Measurements from ENCODE around the gene MMRN2.
"Not testable (repeated sequence)": the region's sequence is repeated elsewhere in the genome, so short reads cannot be mapped to it uniquely, and the experiment has no call there.

MMRN2 gene

DNA sequence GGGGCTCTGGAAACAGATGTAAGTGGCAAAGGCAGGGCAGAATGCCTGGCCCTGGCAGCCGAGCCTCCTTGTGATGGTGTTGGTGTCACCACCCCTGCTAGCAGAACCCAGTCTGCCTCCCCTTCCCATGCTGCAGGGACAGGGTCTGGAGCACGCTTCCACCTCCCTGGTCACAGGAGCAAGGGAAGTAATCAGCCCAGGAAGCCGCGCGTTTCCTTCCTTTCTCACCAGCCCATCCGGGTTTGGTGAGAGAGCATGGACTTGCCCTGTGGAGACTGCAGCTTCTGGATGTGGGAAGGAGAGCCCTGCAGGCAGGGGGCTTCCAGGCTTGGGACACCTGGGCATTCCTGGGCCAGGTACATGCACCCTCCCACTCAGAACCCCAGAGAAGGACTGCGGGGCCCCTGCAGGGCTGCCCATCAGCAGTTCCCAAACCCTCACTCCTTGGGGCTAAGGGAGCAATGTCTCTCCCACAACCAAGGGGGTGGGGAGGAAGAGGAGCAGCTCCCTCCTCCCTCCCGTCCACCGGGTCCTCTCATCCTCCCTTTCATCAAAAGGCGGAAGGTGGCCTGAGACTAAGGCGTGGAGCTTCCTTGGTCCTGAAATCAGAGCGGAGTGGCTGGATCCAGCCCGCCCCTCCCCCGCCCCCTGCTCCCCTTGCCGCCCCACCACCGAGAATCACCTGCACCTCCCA lies 1.8 kb downstream of the MMRN2 start:
- DNase-seq, result no peak

DNA sequence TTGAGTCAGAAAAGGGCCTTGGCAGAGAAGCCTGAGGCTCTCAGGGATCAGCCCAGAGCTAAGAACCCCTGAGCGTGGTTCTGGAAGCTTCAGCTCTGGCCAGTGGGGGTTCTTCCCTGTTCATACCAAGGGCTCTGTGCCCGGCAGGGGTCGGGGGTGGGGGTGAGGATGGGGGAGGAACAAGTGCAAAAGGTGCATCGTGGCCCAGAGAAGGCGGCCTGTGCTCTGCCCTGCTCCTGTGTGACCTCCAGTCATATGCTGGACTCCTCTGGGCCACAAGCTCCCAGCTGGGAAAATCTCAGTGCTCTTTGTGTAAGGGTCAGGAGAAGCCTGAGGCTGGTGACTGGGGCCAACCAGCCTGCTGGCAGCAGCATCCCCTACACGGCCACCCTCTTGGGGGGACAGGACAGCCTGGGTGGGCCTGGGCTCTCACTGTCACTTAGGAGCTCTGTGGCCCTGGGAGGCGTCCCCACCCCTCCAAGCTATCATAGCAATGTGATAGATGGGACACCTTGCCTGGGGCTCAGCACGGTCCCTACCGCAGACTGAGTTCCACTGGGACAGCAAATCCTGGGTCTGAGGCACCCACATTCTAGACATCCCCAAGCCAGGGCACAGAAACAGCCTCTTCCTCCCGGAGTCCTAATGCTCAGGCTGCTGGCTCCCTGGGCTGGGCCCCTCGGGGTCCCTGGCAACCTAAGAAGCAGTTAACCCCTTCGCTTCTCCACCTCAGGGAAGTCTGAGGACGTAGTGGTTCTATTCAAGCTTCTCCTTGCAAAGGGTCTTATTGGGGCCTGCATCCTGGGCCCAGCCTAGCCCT lies 2.5 kb downstream of the MMRN2 start:
- DNase-seq, result no peak

DNA sequence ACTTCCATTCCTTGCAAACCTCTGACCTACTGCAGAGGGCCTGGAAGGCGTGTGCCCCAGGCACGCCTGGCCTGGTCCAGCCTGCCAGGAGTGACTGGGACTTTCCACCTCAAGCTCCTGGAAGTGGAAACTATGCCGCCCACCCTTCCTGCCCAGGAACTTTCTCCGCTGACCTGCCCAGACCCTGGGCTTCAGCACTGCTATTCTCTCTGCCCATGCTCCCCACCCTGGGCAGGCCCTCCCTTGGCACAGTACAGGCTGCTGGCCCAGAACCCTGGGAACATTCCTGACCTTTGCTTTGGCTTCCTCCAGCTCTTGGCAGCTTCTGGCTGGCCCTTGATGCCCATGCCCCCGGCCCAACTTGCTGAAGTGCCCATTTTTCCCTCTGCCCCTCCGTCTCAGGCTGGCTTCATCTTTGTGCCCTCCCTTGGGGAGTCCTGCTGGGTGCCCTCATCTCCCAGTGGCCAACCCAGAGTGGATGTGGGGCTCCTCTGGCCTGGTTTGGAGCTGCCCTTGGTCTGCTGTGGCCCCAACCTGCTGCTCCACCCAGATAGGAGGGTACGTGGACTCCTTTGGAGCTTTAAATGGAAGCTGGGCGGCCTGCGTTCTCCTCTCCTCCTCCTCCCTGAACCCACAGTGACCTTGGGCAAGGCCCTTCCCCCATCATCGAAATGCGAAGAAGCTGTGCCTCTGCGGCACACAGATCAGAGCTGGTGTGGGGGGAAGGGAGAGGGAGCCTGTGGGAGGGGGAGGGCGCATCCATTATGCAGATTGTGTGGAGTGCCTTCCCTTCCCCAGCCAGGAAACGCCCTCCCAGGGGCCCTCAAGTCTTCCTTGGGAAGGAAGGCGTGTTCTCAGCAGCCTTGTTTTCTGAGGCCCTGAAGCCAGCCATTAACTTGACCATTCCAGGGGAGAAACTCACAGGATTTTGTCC lies 3.4 kb downstream of the MMRN2 start:
- DNase-seq, result no peak

DNA sequence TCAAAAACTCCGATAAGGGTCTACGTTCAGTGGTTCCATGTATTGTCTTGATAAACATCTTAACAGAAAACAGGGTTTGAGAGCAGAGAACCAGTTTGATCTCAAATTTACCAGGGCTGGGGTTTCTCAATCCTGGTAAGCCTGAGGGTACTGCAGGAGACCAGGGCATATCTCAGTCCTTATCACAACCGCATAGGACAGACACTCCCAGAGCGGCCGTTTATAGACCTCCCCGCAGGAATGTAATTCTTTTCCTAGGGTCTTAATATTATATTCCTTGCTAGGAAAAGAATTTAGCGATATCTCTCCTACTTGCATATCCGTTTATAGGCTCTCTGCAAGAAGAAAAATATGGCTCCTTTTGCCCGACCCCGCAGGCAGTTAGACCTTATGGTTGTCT lies 4.7 kb downstream of the MMRN2 start:
- DNase-seq, result not testable (repeated sequence)

DNA sequence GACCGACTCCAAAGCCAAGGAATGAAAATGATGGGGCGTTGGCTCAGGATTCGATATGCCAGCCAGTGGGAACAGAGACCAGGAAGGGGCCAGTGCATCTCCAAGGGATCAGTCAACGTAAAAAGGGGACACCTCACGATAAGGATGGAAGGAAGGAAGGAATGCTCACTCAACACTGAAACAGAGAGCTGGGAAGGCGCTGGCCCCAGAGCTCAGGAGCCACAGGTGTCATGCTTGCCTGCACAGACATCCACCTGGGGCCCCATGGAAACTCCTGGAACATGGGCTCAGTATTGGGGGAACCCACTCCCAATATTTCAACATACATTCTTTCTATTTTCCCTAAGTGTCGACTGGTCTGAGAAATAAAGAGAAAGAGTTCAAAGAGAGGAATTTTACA lies 5.3 kb downstream of the MMRN2 start:
- no peak for DNase-seq

DNA sequence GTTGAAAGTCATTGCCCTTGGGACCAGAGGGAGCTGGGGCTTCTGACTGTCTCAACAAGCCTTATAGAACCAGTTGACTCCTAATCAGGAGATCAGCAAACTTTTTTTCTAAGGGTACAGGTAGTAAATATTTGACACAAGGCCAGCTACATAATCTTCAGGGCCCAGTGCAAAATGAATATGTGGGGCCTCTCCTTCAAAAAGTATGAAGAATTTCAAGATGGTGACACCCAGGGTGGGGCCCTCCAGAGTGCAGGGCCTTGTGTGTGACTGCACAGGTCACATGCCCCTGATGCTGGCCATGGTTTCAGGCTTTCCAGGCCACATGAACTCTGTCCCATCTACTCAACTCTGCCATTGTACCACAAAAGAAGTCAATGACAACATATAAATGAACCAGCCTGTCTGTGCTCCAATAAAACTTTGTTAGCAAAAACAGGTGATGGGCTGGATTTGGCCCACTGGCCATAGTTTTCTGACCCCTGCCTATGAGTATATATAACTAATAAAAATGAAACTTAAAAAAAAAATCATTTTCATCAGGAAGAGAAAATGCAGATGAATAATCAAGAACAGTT lies 6.1 kb downstream of the MMRN2 start:
- no peak for DNase-seq

DNA sequence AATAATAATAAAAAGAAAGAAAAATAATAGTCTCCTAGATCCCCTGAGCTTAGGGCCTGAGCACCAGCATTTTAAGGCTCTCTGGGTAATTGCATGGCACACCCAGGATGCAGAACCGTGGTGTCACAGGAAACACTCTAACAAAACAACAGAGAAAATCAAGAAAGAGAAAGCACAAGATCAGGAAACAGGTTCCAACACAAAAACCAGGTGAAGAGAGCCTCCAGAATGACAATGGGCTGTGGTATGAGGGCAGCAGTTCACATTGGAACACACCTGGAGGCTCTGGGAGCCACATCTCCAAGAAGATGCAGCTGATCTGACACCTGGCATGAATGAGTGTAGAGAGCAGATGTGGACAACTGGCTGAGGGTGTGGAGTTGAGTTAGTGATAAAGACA lies 7.1 kb downstream of the MMRN2 start:
- DNase-seq, result no peak

DNA sequence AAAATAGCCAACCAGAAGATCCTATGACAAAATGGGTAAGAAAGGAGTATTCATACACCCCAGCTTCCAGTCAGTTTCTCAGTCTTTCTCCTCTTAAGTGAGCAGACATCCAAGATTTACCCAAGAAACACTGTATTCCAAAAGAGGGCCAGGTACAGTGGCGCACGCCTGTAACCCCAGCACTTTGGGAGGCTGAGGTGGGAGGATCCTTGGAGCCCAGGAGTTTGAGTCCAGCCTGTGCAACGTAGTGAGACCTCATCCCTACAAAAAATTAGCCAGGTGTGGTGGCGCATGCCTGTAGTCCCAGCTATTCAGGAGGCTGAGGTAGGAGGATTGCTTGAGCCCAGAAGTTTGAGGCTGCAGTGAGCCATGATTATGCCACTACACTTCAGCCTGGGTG lies 9.6 kb downstream of the MMRN2 start:
- not testable (repeated sequence) for DNase-seq

DNA sequence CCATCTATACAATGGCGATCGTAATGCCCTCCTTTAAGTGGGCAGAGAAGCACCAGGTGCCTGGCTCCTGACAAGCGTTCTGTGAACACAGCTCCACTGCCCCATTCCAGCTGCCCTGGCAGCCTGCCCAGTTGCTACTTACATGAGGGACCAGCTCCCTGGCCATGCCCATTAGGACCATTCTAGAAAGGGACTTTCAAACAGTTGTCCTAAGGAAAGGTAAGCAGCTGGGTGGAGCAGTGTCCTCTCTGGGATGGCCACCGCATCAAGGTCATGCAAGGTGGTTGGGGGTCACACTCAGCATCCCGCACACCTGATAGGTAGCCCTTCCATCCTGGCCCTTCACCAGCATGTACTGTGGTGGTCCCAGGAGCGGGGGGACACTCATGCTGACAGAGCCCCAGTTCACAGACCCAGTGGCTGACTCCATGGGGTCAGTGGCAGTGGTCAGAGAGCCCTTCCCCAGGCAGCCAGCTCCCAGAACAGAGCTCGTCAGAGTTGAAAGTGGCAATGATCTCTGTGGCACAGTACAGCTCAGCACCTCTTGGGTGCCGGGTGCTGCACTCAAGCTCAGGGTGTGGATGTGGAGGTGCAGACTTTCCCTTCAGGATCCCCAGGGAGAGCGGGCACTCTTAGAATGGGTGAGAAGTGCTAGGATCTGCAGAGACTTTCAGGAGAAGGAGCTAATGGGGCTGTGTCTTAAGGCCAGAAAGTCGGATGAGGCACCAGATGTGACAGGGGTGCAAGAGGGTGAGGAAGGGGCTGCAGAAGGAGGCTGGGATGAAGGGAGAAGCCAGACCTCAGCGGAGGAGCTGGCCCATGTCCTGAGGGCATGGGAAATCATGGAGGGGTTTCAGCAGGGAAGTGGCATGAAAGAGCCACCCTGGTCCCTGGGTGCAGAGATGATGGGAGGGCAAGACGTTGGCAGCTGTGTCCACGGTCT lies 10.9 kb downstream of the MMRN2 start:
- DNase-seq, result no peak

DNA sequence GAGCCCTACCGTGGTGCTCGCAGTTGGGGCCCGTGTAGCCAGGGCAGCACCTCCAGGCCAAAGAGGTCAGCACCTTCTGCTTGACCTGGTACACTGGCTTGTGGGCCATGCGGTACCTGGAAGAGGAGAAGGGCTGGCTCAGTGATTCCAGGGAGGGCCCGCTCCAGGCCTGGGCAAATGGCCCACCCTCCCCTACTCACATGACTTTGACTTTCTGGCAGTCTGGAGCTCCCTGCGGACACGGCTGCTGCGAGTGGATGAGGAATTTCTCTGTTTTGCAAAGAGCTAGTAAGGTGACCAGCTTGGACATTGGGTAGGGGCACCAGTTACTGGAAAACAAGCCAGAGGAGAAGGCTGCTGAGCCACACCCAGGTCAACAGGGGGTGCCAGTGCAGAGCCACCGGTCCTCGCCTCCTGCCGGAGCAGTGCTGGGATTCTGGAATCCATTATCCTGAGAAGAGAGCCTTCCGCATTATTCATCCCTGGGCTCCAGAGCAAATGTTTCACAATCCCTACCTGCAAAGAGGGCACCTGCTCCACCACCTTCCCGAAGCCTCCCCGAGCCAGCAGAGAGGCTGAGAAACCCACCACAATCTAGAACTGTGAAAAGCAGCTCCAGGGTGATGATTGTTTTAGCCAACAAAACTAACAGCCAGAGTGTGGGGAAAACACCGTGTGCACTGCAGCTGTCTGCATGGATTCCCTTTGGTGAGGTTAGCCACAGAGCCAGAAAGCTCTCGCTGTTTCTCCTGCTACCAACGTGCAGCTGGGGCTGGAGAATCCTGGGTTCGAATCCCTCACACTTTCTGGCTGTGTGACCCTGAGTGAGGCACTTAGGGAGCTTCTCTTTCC lies 11.8 kb downstream of the MMRN2 start:
- DNase-seq, result no peak

DNA sequence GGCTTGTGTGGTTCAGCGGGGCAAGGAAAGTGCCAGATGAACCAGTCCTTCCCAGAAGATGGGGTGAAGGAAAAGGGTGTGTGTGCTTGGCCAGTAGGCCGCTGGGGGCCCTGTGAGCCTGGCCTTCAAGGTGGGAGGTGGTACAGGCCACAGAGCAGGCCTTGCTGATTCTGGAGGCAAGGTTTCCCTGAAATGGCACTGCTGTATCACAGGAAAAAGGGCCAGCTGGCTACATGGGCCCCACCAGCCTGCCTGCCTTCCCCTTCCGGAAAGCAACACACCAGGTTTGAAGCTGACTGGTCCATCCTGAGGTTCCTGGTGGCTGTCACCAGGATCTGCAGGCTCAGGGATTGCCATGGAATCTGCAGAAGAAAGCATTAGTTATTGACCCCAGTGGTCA lies 12.5 kb downstream of the MMRN2 start:
- DNase-seq, result no peak

DNA sequence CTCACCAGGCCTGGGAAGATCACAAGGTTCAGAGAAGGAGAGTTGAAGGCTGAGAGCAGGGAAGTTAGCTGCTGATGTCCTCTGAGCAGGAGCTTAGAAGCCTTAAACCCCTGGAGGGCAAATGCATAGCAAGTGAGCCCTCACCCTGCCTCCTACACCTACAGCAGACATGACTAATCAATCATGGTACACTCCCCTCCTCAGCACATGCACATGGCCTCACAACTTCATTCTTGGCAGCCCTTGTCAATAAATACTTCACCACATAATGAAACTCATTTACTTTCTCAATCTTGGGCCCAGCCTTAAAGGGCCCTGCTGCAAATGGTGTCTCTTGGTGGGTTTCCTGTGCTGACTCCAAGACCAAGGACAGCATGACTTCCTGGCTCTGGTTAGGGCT lies 12.9 kb downstream of the MMRN2 start:
- no peak for DNase-seq

DNA sequence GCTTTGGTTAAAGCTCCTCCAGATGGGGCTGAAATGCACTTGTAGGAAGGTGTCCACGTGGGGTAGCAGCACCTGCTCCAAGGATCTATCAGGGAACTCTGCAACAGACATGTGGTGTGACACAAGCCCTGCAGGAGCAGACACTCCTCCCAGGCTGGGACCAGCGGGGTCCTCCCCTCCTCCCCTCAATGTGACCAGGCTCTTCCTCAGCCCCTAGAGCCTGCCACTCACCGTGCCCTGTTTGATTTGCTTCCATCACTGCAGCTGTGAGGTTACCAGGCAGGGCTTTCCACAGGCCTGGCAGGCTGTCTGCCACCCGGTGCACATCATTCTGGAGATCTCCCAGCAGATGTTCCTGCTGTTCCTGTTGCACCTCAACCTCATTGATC lies 13.4 kb downstream of the MMRN2 start:
- DNase-seq, result no peak

DNA sequence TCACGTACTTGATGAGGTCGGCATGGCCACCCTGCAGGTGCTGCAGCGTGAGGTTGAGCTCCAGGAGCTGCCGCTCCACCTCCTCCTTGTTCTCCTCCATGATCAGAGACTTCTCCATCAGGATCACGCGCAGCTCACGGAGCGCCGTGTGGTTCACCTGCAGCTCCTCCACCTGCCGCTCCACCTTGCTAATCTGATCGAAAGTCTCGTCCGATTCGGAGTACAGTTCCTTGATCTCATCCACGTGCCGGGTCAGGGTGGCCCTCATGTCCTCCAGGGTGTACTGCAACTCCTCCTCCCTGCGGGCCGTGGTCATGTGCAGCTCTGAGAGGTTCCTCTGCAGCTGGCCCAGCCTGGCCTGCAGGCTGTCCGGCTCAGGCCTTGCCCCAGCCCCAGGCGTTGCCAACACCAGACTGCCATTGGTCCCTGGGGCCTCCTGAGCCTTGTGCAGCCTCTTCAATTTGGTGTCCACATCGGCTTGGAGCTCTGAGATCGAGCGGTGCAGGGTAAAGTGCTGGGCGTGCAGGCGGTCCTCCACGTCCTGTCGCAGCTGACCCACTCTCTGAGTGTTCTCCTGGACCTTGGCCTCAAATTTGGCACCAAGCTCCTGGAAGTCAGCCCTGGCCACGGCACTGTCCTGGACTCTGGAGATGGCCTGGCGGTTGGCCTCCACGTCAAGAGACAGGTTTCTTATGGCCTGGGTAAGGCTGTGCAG lies 13.9 kb downstream of the MMRN2 start:
- no peak for DNase-seq

DNA sequence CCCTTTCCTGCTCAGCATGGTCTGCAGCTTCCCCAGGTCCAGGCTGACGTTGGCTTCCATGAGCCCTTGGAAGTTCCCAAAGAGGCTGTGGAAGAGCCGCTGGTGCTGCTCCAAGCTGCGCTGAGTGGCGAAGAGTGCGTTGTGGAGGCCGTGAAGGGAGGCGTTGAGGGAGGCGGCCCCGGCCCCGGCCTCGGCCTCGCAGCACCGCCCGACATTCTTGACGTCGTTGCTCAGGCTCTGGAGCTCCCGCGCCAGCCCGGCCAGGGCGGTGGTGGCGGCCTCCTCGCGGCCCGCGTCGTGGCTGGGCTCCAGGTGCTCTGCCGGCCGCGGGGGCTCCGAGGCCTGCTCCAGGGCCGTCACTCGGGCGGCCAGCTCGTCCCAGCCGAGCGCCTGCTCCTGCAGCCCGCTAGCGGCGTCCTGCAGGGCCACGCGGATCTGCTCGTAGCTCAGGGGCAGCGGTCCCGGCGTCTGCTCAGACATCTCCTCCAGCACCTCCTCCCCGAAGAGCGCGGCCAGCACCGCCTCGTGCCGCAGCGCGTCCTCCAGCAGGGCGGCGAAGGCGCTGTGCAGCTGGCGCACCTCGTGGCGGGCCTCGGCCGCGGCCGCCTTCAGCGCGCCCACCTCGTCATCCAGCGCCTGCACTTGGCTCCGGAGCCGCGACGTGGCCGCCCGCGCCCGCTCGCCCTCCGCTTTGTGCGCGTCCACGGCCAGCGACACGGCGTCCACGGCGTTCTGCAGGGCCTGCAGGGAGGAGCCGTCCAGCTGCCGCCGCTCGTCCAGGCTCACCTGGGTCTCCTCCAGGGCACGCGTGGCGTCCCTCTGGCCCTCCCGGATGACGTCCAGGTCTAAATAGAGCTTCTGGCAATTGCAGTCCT lies 14.7 kb downstream of the MMRN2 start:
- DNase-seq, result no peak

DNA sequence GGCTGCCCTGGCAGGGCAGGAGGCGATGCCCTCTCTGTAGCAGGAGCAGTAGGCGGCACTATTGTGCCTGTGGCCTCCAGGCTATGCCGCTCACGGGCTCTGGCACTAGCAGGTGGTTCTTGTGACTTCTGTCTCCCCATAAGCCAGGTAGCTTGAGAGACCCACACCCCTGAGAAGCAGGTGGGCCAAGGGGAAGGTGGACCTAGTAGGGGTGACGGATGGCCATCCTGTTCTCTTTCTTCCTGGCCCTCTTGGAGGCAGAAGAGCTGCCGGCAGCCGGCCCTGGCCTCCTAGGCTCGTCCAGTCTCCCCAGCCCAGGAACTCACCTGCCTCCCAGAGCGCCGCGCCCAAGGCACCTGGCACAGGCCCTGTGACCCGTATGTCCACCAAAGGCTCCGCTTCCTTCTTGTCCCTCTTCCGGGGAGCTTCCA lies 15.4 kb downstream of the MMRN2 start:
- no peak for DNase-seq

DNA sequence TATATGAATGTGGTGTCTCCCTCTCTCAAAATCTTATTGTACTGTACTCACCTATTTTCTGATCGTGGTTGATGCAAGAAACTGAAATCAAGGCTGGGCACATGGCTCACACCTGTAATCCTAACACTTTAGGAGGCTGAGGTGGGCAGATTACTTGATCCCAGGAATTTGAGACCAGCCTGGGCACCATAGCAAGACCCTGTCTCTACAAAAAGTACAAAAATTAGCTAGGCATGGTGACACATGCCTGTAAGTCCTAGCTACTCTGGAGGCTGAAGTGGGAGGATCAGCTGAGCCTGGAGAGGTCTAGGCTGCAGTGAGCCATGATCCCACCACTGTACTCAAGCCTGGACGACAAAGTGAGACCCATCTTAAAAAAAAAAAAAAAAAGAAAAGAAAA lies 16.0 kb downstream of the MMRN2 start:
- no peak for DNase-seq

DNA sequence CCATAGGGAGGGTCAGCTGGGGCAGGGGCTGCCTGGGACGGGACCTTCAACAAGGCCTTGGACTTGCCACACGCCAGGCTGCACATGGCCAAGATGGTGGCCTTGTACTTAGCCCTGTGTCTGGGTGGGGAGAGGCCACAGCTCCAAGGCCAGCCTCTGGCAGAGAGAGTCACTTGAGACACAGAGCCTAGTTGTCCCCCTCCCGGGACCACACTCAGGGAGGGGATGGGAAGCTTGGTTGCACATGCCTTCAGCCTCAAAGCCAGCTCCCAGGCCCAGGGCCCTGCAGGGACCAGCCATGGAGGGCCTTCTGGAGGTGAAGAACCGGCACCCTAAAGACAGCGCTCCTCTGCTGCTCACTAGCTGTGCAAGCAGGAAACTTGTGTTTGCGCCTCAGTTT lies 16.7 kb downstream of the MMRN2 start:
- no peak for DNase-seq

DNA sequence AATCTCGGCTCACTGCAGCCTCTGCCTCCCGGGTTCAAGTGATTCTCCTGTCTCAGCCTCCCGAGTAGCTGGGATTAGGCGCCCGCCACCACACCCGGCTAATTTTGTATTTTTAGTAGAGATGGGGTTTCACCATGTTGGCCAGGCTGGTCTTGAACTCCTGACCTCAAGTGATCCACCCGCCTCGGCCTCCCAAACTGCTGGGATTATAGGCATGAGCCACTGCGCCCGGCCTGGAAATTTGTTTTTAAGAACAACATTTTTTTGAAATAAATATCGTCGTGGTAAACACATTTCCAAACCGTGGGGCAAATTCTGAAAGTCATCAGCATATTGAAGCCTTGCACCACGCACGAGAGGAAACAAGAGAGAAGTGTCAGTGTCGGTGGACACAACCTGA lies 17.3 kb downstream of the MMRN2 start:
- not testable (repeated sequence) for DNase-seq

Data from AML-193 (cell line).